HepG2 (cell line): ENCODE results near the gene ZNF606. TPM values are rescaled to one million over a fixed set of nuclear protein-coding genes. Genes with fewer than 3 reads are reported as not detected.
"Not testable (repeated sequence)": the region's sequence is repeated elsewhere in the genome, so short reads cannot be mapped to it uniquely, and the experiment has no call there.

Source experiments
- ATAC-seq: fragments of 200-7000 bp; cut with Tn5 transposase; 3 replicates; pipeline ENCODE4 v1.9.1; 2020; ENCODE audit warnings: mild to moderate bottlenecking, moderate library complexity
- BruUV-seq: library from RNA; stranded (reverse); fragments of 400-500 nt; replicated peaks from 2 replicates; lab custom pipeline; 2021; lab: Mats Ljungman, UMichigan
- CTCF ChIA-PET: fragments of 300-600 bp; formaldehyde crosslinking; extraction: SDS; loops from one replicate; lab custom pipeline; 2021; ENCODE audit warnings: low total read pairs, inconsistent platforms, low intra/inter-chr PET ratio; lab: Yijun Ruan, JAX
- POLR2A ChIA-PET: fragments of 350-600 bp; sonication (Branson Sonifier 250); formaldehyde crosslinking; loops from one replicate; lab custom pipeline; 2020; ENCODE audit warnings: antibody characterized with exemption, inconsistent platforms; lab: Yijun Ruan, JAX
- DNase-seq: peaks from one replicate; pipeline ENCODE4 v3.0.0-alpha.2; 2015; ENCODE audit warnings: low spot score
- FAIRE-seq: peaks from 3 replicates; lab custom pipeline; 2011; peaks lifted over from hg19 to GRCh38; lab: Jason Lieb, UNC
- H2AFZ ChIP-seq: one replicate; pipeline ENCODE4 v1.6.1; 2011; ENCODE audit warnings: low read length, inconsistent platforms
- H3K27ac ChIP-seq: fragments of 300-600 bp; 3 replicates; pipeline ENCODE4 v1.8.0; 2011; ENCODE audit warnings: mixed run types, mild to moderate bottlenecking, mixed read lengths, low read length, inconsistent platforms; ENCODE audit not compliant: insufficient read depth; ENCODE audit errors: extremely low read length
- H3K27me3 ChIP-seq, 2 experiments: fragments of 200-600 bp in 1 of 2; 2 replicates in 1 of 2; 3 replicates in 1 of 2; pipeline versions ENCODE4 v1.6.0 to v1.8.0; 2011; ENCODE audit warnings: low read length in 2 of 2, mild to moderate bottlenecking in 2 of 2, moderate library complexity in 2 of 2, inconsistent platforms in 1 of 2; ENCODE audit not compliant: insufficient read depth in 2 of 2, control insufficient read depth in 1 of 2
- H3K36me3 ChIP-seq, 2 experiments: fragments of 200-600 bp in 1 of 2; replicated peaks in 1 of 2; 2 replicates in 1 of 2; 3 replicates in 1 of 2; pipeline versions ENCODE4 v1.5.1 to v1.8.0; 2011; ENCODE audit warnings: low read length in 2 of 2, inconsistent platforms in 1 of 2; ENCODE audit not compliant: insufficient read depth in 2 of 2, control insufficient read depth in 1 of 2
- H3K4me1 ChIP-seq: 2 replicates; pipeline ENCODE4 v1.5.1; 2012; ENCODE audit warnings: low read length, inconsistent platforms; ENCODE audit not compliant: insufficient read depth
- H3K4me2 ChIP-seq: 2 replicates; pipeline ENCODE4 v1.6.0; 2011; ENCODE audit warnings: low read depth, low read length, inconsistent platforms
- H3K4me3 ChIP-seq, 3 experiments: fragments of 200-600 bp in 1 of 3; sonication (generic), shearing (Covaris generic) in 1 of 3; replicated peaks in 1 of 3; 2 replicates each; pipeline ENCODE4 v1.5.1; 2011 to 2016; ENCODE audit warnings: low read length in 3 of 3, inconsistent platforms in 2 of 3, low read depth in 2 of 3, mild to moderate bottlenecking in 2 of 3, control low read depth in 1 of 3, mixed read lengths in 1 of 3; ENCODE audit not compliant: insufficient read depth in 1 of 3
- H3K79me2 ChIP-seq: one replicate; pipeline ENCODE4 v1.6.1; 2011; ENCODE audit warnings: low read length, inconsistent platforms; ENCODE audit not compliant: insufficient read depth
- H3K9ac ChIP-seq: 2 replicates; pipeline ENCODE4 v1.6.0; 2011; ENCODE audit warnings: mild to moderate bottlenecking, low read depth, low read length, inconsistent platforms; ENCODE audit not compliant: insufficient read depth
- H3K9me3 ChIP-seq: 2 replicates; pipeline ENCODE4 v1.5.1; 2012; ENCODE audit warnings: mild to moderate bottlenecking, low read length
- H4K20me1 ChIP-seq: 2 replicates; pipeline ENCODE4 v1.6.0; 2011; ENCODE audit warnings: inconsistent platforms, mild to moderate bottlenecking, low read length, moderate library complexity; ENCODE audit not compliant: insufficient read depth
- HNF1A ChIP-seq, 2 experiments: sonication (generic) in 1 of 2; formaldehyde crosslinking in 1 of 2; IDR thresholded peaks; 2 replicates each; pipeline versions ENCODE4 v1.4.0 to v1.6.1; 2016 to 2020; ENCODE audit warnings: borderline replicate concordance in 1 of 2, low read depth in 1 of 2, mild to moderate bottlenecking in 1 of 2, missing genetic modification reagents in 1 of 2
- ZMYM4 ChIP-seq: sonication (generic); formaldehyde crosslinking; IDR thresholded peaks from 2 replicates; pipeline ENCODE4 v1.8.1; 2023; ENCODE audit warnings: mild to moderate bottlenecking, missing genetic modification reagents
- ZNF720 ChIP-seq: sonication (generic); formaldehyde crosslinking; IDR thresholded peaks from 2 replicates; pipeline ENCODE4 v1.4.0; 2020; ENCODE audit warnings: missing genetic modification reagents
- ZNF792 ChIP-seq: IDR thresholded peaks from 2 replicates; pipeline ENCODE4 v1.6.1; 2016
- WGBS: methylation state at CpG from one replicate; pipeline ENCODE4 v1.1.6; 2017; ENCODE audit warnings: low lambda C conversion rate; 5-methylcytosine and 5-hydroxymethylcytosine counted together
- in situ Hi-C: cut with HindIII; loops from 2 replicates; pipeline ENCODE4 v1.10.0; 2017; ENCODE audit warnings: low pct_unique_long_range_greater_than_20kb; ENCODE audit not compliant: extremely low pct_ligation_motif_present
- intact Hi-C: fragments of 100-400 bp; cut with micrococcal nuclease; formaldehyde crosslinking; loops from one replicate; pipeline ENCODE4 v1.10.0; 2022; ENCODE audit not compliant: unreplicated experiment
- polyA plus RNA-seq, 8 experiments: library from polyadenylated mRNA; depleted of rRNA in 3 of 8; stranded (reverse) in 7 of 8; unstranded in 1 of 8; fragments of >200 nt; fragmentation: Illumina TruSeq in 4 of 8; extraction: Trizol in 4 of 8; gene quantifications; 2 replicates each; pipeline versions ENCODE4 v1.2.1 to v1.2.3, GENCODE V29; 2011 to 2016; ENCODE audit warnings: low read depth in 4 of 8, missing spikeins in 1 of 8, mixed read lengths in 1 of 8; ENCODE audit not compliant: insufficient read depth in 1 of 8
- total RNA-seq, 5 experiments: library from RNA; depleted of rRNA; stranded (reverse); fragments of >200 nt; fragmentation: Illumina TruSeq; extraction: Trizol; gene quantifications; 2 replicates each; pipeline ENCODE4 v1.2.3, GENCODE V29; 2016; ENCODE audit warnings: low read depth in 1 of 5
- TF ChIP-seq, protein P1 (sequence below), 2 experiments: fragments of 450-650 bp in 1 of 2; sonication (generic) in 1 of 2; formaldehyde crosslinking; IDR thresholded peaks; 2 replicates each; pipeline versions ENCODE4 v1.5.0 to v1.8.0; 2020 to 2022; ENCODE audit warnings: mild to moderate bottlenecking in 1 of 2, missing genetic modification reagents in 1 of 2
- TF ChIP-seq, protein P2 (sequence below): sonication (generic); formaldehyde crosslinking; IDR thresholded peaks from 2 replicates; pipeline ENCODE4 v1.5.1; 2020; ENCODE audit warnings: mild to moderate bottlenecking, moderate library complexity, missing genetic modification reagents
- TF ChIP-seq, protein P3 (sequence below): sonication (generic); formaldehyde crosslinking; IDR thresholded peaks from 2 replicates; pipeline ENCODE4 v1.4.0; 2020; ENCODE audit warnings: missing genetic modification reagents

Gene ZNF606
- total and polyA plus RNA-seq, 2 of the 13 experiments (the other 11 are each of a cell fraction or from before 2014, with no cell fraction given), result 4.2 to 14.8 TPM

DNA sequence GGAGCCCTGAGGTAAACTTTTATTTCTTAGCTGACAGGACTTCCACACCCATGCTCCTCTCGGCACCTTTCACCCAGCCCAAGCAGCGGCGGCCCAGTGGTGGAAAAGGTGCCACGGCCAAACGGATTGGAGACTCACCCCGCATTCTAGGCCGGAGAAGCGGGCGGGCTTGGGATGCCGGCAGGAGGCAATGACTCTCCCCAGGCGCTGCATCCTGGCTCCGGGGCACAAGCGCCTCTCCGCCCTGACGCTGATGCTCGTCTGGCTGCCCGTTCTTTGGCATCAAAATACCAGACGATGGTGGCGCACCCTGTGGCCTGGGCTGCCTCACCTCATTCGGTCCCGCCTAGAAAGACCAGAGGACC is 6.7 kb upstream of the ZNF606 start (continued):
- TF ChIP-seq HNF1A (IDR thresholded peaks at IDR 0.05; ENCODE audit: low read depth) (no peak), HNF1A (CRISPR knock-in tag; IDR thresholded peaks at IDR 0.05; ENCODE audit: borderline replicate concordance) (no peak), ZMYM4 (CRISPR knock-in tag) (no peak), ZNF720 (no peak), ZNF792 (no peak)
- TF ChIP-seq, protein P1, sequence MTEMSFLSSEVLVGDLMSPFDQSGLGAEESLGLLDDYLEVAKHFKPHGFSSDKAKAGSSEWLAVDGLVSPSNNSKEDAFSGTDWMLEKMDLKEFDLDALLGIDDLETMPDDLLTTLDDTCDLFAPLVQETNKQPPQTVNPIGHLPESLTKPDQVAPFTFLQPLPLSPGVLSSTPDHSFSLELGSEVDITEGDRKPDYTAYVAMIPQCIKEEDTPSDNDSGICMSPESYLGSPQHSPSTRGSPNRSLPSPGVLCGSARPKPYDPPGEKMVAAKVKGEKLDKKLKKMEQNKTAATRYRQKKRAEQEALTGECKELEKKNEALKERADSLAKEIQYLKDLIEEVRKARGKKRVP (CRISPR knock-in tag; IDR thresholded peaks at IDR 0.05), result no peak
- TF ChIP-seq, protein P2, sequence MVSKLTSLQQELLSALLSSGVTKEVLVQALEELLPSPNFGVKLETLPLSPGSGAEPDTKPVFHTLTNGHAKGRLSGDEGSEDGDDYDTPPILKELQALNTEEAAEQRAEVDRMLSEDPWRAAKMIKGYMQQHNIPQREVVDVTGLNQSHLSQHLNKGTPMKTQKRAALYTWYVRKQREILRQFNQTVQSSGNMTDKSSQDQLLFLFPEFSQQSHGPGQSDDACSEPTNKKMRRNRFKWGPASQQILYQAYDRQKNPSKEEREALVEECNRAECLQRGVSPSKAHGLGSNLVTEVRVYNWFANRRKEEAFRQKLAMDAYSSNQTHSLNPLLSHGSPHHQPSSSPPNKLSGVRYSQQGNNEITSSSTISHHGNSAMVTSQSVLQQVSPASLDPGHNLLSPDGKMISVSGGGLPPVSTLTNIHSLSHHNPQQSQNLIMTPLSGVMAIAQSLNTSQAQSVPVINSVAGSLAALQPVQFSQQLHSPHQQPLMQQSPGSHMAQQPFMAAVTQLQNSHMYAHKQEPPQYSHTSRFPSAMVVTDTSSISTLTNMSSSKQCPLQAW, result no peak
- TF ChIP-seq, protein P3, sequence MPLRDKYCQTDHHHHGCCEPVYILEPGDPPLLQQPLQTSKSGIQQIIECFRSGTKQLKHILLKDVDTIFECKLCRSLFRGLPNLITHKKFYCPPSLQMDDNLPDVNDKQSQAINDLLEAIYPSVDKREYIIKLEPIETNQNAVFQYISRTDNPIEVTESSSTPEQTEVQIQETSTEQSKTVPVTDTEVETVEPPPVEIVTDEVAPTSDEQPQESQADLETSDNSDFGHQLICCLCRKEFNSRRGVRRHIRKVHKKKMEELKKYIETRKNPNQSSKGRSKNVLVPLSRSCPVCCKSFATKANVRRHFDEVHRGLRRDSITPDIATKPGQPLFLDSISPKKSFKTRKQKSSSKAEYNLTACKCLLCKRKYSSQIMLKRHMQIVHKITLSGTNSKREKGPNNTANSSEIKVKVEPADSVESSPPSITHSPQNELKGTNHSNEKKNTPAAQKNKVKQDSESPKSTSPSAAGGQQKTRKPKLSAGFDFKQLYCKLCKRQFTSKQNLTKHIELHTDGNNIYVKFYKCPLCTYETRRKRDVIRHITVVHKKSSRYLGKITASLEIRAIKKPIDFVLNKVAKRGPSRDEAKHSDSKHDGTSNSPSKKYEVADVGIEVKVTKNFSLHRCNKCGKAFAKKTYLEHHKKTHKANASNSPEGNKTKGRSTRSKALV, result no peak

- peaks cover 0 to 15% of the 10 kb centered on the region in 2 experiments; a peak in 2 of 5 replicates for H3K36me3 ChIP-seq
- DNase-seq, BruUV-seq, POLR2A ChIA-PET, H4K20me1 ChIP-seq, H3K4me1 ChIP-seq, FAIRE-seq, CTCF ChIA-PET, H3K27me3 ChIP-seq, ATAC-seq, H3K9ac ChIP-seq, intact Hi-C loops, H3K27ac ChIP-seq, H2AFZ ChIP-seq, H3K4me3 ChIP-seq, H3K79me2 ChIP-seq, in situ Hi-C loops, H3K4me2 ChIP-seq: not testable (repeated sequence)
- H3K9me3 ChIP-seq, result peaks cover 89% of the 10 kb centered on the region
- WGBS, result 86% methylated on average over 10 of the region's 10 CpGs
Observed at GRCh38 chr19:58008877-58009276, 6.3 kb upstream of the ZNF606 start.
